HG03039 (cell line): ENCODE measurements around the gene TRAPPC8.
"Not testable (repeated sequence)": the region's sequence is repeated elsewhere in the genome, so short reads cannot be mapped to it uniquely, and the experiment has no call there.

ENCODE experiments used
- ATAC-seq: cut with Tn5 transposase; IDR thresholded peaks from one replicate; pipeline ENCODE4 v1.9.1; 2021; ENCODE audit warnings: mild to moderate bottlenecking, moderate library complexity; ENCODE audit not compliant: unreplicated experiment

Gene TRAPPC8

DNA sequence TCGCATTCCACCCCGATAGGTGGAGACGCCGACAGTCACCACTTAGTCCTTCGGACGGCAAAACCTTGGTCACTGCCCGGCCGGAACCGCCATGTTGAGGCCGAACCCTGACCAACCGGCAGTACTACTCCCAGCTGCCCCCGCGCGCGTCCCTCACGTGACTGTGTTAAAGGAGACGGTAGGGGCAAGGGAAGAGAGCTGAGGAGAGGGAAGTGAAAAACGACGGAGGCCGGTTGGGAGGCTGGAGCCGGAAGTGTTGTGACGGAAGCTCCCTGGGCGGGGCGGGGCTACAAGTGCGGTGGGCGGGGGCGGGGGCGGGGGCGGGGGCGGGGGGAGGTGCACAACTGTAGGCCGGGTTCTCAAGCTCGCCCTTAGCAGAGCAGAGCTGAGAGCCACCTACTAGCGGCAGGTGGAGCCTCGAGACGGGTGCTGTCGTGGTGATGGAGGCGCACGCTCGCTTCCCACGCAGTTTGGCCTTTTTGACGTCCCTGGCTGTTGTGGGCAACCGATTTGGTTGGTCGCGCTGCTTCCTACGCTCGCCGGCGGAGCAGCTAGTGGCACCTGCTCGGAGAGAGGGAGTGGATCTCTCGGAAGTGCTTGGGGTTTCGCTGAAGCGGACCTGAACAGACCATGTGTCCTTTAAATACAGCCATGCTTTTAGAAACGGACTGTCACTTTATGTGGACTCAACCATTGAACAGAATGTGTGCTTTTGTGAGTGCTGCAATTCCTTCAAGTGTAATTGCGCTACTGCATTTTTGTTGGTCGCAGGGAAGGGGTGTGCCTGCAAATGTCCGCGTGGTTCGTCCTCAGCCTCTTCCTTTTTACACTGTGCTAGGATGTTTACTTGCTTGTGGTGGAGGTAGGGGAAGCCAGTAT is at the start of gene TRAPPC8:
TRAPPC8 (minus strand) TSS at position 130 of the 879 bp plus-strand sequence. CDS start 364 bp downstream, outside the sequence.
- ATAC-seq = peak; percentile 82

DNA sequence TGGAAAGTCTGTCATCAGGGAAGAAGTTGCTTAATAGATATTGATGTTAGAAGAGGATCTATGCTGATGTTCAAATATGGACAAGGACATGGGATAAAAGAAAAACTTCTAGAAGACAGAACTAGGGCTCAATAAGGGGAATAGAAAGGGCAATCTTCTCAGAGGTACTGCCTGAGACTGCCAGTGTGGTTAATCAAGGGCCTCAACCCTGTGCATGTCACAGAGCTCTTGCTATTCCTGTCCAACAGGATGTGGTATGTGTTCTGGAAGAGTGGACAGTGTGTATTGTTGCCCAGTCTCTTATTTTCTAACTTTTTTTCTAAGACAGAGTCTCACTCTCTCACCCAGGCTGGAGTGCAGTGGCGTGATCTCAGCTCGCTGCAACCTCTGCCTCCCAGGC is 47.9 kb upstream of the TRAPPC8 start:
- ATAC-seq = peak; percentile 96

DNA sequence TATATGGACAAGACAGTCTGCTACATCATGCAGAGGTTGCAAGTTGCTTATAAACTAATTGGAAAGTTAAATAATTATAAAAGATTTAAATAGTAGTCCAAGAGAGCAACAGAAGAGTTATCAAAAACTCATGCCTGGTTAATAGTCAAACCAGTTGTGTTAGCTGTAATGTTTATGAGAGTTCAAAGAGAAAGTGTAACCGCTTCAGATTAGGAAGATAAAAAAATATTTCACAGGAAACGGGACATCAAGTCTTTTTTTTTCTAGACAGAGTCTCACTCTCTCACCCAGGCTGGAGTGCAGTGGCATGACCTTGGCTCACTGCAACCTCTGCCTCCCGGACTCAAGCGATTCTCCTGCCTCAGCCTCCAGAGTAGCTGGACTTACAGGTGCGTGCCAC is 41.0 kb upstream of the TRAPPC8 start:
- ATAC-seq = no peak

- ATAC-seq = no peak
Measured at GRCh38 chr18:31983020-31983419, 40.1 kb upstream of the TRAPPC8 start.

GRCh38 chr18:31980863-31981262 is 37.9 kb upstream of the TRAPPC8 start:
- no peak for ATAC-seq

GRCh38 chr18:31979714-31980113 is 36.8 kb upstream of the TRAPPC8 start:
- ATAC-seq = no peak

DNA sequence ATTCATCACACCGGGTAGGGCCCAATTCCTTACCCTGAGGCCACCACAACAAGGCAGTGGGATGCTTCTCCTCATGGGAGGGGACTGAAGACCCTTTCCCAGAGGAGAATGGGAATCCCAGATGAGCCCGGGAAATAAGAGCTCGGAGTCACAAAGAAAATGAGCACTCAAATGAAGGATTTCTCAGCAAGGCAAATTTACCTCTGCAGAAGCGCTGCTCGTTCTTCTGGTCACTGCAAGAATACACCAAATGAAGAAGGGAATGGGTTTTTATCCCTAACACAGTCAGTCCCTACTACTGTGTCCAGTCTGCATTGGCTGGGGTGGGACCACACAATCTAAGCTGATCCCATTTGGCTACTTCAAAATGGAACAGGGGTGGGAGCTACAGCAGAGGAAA is 35.7 kb upstream of the TRAPPC8 start:
- no peak for ATAC-seq

GRCh38 chr18:31977270-31977872 is 34.4 kb upstream of the TRAPPC8 start:
- no peak for ATAC-seq

- ATAC-seq = no peak
Measured at GRCh38 chr18:31976242-31976641, 33.3 kb upstream of the TRAPPC8 start.

DNA sequence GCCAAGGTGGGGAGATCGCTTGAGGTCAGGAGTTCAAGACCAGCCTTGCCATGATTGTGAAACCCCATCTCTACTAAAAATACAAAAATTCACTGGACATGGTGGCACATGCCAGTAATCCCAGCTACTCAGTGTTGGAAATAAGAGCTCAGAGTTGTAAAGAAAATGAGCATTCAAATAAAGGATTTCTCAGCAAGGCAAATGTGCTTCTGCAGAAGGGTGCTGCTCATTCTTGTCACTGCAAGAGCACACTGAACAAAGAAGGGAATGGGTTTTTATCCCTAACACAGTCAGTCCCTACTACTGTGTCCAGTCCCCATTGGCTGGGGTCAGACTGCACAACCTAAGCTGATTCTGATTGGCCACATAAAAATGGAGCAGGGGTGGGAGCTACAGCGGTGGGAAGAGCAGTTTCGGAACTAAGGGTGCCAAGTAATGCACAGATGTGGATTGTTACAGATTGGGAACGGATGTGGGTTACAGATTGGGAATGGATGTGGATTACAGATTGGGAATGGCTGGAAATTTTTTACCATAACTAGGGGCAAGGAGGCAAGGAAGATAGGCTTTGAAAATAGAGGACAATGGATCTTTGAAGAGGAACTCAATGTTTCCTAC is 31.1 kb upstream of the TRAPPC8 start:
- no peak for ATAC-seq

GRCh38 chr18:31970617-31971016 is 27.7 kb upstream of the TRAPPC8 start:
- ATAC-seq = no peak

DNA sequence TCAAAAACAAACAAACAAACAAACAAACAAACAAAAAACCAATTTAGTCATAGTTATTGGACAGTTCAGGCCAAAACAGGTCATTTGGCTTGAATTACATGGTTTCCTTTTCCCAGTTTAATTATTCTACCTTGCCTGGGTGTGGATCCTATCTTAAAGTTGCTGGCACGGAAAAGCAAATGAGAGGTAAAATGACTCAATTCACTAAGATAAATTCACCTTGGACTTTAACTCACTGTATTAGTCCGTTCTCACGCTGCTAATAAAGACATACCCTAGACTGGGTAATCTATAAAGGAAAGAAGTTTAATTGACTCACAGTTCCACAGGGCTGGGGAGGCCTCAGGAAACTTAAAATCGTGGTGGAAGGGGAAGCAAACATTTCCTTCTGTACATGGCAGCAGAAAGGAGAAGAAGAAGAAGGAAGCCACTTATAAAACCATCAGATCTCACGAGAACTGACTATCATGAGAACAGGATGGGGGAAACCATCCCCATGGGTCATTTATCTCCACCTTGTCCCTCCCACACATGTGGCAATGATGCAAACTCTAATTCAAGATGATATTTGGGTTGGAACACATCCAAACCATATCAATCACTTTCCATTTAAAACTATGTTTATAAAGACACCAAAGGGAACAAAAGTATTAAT is 22.5 kb upstream of the TRAPPC8 start:
- no peak for ATAC-seq

DNA sequence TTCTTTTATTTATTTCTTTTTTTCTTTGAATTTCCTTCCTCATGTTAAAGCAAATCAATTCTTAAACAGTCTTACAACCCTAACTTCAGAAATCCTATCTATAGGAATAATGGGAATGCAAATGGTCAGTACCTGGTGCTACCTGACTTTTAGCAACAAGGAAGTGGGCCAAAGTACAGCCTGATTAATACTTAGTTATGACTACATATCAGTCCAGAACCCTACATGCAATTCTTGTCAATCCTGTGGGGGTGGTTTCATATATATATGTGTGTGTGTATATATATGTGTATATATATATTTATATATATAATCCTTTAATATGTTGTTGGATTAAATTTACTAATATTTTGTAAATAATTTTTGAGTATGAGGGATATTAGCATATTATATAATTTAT is 14.8 kb upstream of the TRAPPC8 start:
- ATAC-seq = no peak

- no peak for ATAC-seq
Measured at GRCh38 chr18:31954349-31954748, 11.4 kb upstream of the TRAPPC8 start.

- ATAC-seq = not testable (repeated sequence)
Measured at GRCh38 chr18:31953699-31954098, 10.8 kb upstream of the TRAPPC8 start.

DNA sequence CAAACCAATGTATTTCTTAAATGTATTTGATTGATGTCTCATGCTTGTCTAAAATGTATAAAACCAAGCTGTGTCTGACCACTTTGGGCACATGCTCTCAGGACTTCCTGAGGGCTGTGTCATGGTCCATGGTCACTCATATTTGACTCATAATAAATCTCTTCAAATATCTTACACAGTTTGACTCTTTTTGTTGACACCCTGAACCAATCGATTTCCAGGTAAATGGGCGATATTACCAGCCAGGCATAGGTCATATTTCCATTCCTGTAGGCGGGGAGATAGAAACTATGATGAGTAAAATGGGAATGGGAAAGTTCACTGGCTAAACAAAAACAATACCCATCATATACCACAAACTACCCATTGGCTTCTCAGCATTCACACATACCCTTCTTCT is 9.3 kb upstream of the TRAPPC8 start:
- ATAC-seq = no peak

DNA sequence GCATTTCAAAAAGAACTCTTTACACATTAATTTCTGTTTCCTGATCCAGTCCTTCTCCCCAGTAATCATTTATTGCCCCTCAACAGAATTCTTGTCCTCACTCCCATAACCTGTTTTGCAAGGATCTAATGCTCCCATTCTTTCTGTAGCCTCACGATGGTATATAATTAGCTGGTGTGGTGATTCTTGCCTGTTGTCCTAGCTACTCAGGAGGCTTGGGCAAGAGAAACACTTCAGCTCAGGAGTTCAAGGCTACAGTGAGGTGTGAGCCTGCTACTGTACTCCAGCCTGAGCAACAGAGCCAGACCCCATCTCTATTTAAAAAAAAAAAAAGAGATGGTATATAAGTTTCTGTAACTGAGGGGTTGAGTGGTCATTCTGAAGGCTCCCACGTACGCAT is 7.7 kb upstream of the TRAPPC8 start:
- ATAC-seq = no peak

GRCh38 chr18:31948349-31948748 is 5.4 kb upstream of the TRAPPC8 start:
- not testable (repeated sequence) for ATAC-seq

GRCh38 chr18:31946305-31947046 is 3.5 kb upstream of the TRAPPC8 start:
- ATAC-seq = no peak

- ATAC-seq = no peak
Measured at GRCh38 chr18:31943878-31944816, 1.2 kb upstream of the TRAPPC8 start.
